ENCODE results near the gene TXK. TPM values are rescaled to one million over a fixed set of nuclear protein-coding genes. Genes with fewer than 3 reads are reported as not detected.

The TXK gene
- total and polyA plus RNA-seq, 8 donors, result 0.15 to 8.3 (median 1.2) TPM; not detected in 1

DNA sequence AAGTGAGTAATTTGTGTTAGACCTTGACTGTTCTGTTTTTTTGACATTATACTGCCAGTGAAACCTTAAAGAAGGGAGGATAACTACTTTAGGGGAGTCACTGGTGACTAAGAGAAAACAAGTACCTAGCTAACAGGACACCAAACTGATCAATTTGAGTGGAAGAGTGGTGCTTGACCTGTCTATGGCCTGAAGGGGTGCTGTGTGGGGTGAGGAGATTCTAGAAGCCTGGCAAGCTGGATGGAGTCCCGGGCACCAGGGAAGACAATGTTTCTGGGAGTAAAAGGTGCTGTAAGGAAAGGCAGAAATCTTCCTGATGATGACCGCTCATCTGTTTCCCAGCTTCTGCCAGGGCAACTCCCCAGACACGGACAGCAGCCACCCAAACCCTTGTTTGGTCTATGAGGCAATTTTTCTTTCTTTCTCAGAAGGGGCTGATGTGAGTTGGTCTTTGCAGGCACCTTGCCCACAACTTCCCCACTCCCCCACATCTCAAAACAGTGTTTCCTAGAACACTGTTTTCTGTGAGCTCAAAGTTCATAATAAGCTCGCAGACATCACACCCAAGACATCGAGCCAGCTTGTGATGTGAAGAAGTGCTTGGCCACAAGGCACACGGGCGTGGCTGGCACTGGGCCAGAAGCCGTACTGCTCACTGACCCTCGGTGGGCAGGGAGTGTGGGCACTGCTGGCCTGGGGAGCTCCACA, 4.6 kb downstream of the TXK start:
- H3K4me3 ChIP-seq, result no peak overlapping the region
- no peaks in the 10 kb centered on the region for H3K9me3 ChIP-seq
- no peaks in the 10 kb centered on the region for H3K36me3 ChIP-seq
- no peak for TF ChIP-seq POLR2AphosphoS5 (IDR thresholded peaks at IDR 0.05)
- no peak for TF ChIP-seq CTCF (IDR thresholded peaks at IDR 0.05)
- no peak for TF ChIP-seq POLR2A (IDR thresholded peaks at IDR 0.05)
- no peaks in the 10 kb centered on the region for H3K27me3 ChIP-seq
- peak in 1 of 2 donors; percentile 55 for DNase-seq
- 33 to 37% (median 36%) methylated on average over 9 of the region's 9 CpGs for WGBS, 5 donors
- intact Hi-C loops (cut with DNase I; ENCODE audit: low total_unique reads), result no loop called here
- peaks cover 0 to 29% (median 23%) of the 10 kb centered on the region in 4 donors for H3K4me1 ChIP-seq
- peak overlapping the region in 1 of 5 donors; percentile 29 for H3K27ac ChIP-seq

GRCh38 chr4:48127682-48128404, 6.2 kb downstream of the TXK start:
- TF ChIP-seq EP300 (IDR thresholded peaks at IDR 0.05), result no peak
- no peak for TF ChIP-seq POLR2A (IDR thresholded peaks at IDR 0.05)
- TF ChIP-seq POLR2AphosphoS5 (IDR thresholded peaks at IDR 0.05), result peak in 1 of 3 donors; percentile 3
- TF ChIP-seq CTCF (IDR thresholded peaks at IDR 0.05), result peak in 4 of 7 experiments; percentile 20 to 52 (median 34)
- WGBS, 5 donors, result 12 to 26% (median 19%) methylated on average over 13 of the region's 13 CpGs
- Histone ChIP-seq H3K27ac (peak overlapping the region in 2 of 5 donors; percentile 9 to 51), H3K36me3 (no peaks in the 10 kb centered on the region), H3K9me3 (no peaks in the 10 kb centered on the region), H3K4me3 (peak overlapping the region in 3 of 4 donors; percentile 9 to 28 (median 24)), H3K4me1 (peaks cover 0 to 29% (median 23%) of the 10 kb centered on the region in 4 donors), H3K27me3 (no peaks in the 10 kb centered on the region)
- peak; percentile 57 to 73 for DNase-seq
- intact Hi-C loops (cut with DNase I; ENCODE audit: low total_unique reads), result no loop called here

GRCh38 chr4:48127231-48127630, 6.8 kb downstream of the TXK start:
- H3K4me3 ChIP-seq, result no peak overlapping the region
- no peaks in the 10 kb centered on the region for H3K9me3 ChIP-seq
- no peak for DNase-seq
- H3K27ac ChIP-seq, result peak overlapping the region in 1 of 5 donors; percentile 51
- H3K36me3 ChIP-seq, result no peaks in the 10 kb centered on the region
- WGBS, 5 donors, result 17 to 44% (median 29%) methylated on average over 3 of the region's 3 CpGs
- TF ChIP-seq EP300 (IDR thresholded peaks at IDR 0.05) (no peak), CTCF (IDR thresholded peaks at IDR 0.05) (no peak), POLR2A (IDR thresholded peaks at IDR 0.05) (no peak), POLR2AphosphoS5 (IDR thresholded peaks at IDR 0.05) (no peak)
- H3K27me3 ChIP-seq, result no peaks in the 10 kb centered on the region
- H3K4me1 ChIP-seq, result peaks cover 0 to 29% (median 23%) of the 10 kb centered on the region in 4 donors
- intact Hi-C loops (cut with DNase I; ENCODE audit: low total_unique reads), result no loop called here

DNA sequence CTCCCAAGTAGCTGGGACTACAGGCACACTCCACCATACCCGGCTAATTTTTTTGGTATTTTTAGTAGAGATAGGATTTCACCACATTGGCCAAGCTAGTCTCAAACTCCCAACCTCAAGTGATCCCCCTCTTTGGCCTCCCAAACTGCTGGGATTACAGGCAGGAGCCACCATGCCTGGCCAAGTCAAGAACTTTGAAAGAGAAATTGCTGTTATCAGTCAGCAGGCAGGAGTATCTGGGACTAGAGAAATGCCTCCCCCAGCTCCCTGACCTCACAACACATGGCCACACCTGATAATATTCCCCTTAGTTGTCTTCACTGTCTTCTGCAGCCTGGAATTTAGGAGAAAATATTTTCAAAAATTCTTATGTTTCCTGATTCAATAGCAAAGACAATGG, 7.4 kb downstream of the TXK start:
- intact Hi-C loops (cut with DNase I; ENCODE audit: low total_unique reads), result no loop called here
- Histone ChIP-seq H3K27ac (no peak overlapping the region), H3K9me3 (no peaks in the 10 kb centered on the region), H3K36me3 (no peaks in the 10 kb centered on the region), H3K27me3 (no peaks in the 10 kb centered on the region), H3K4me1 (peaks cover 0 to 29% (median 23%) of the 10 kb centered on the region in 4 donors), H3K4me3 (no peak overlapping the region)
- no peak for TF ChIP-seq POLR2A (IDR thresholded peaks at IDR 0.05)
- 90 to 95% (median 93%) methylated on average over 1 of the region's 1 CpG for WGBS, 5 donors
- DNase-seq, result no peak
